Measurements from ENCODE around the gene CHST3.

Gene CHST3

GRCh38 chr10:72007246-72007892, 43.2 kb downstream of the CHST3 start:
- ChIA-PET POLR2A (no interaction called here), CTCF (interaction anchor here (1.4 kb wide), 1 partner anchor 111 kb away, joined by 4 read pairs; no protein-coding TSS in a partner anchor)
- no peak for TF ChIP-seq CTCF (IDR thresholded peaks at IDR 0.05; ENCODE audit: insufficient read depth, low read length, missing control alignments)

GRCh38 chr10:72008096-72008981, 44.1 kb downstream of the CHST3 start:
- POLR2A ChIA-PET: no interaction called here
- CTCF ChIA-PET: interaction anchor here (1.2 to 1.8 kb wide), 3 partner anchors 10 to 112 kb away, joined by 3 to 11 read pairs (median 4); no protein-coding TSS in a partner anchor
- no peak for TF ChIP-seq CTCF (IDR thresholded peaks at IDR 0.05; ENCODE audit: insufficient read depth, low read length, missing control alignments)
- DNase-seq (ENCODE audit: low read depth, low spot score): no peak
- no peak overlapping the region for H3K4me3 ChIP-seq (ENCODE audit: low read depth, low read length)

More at GRCh38 chr10:72007246-72007892, 43.2 kb downstream of the CHST3 start:
- no peak for DNase-seq (ENCODE audit: low read depth, low spot score)
- no peak overlapping the region for H3K4me3 ChIP-seq (ENCODE audit: low read depth, low read length)

GRCh38 chr10:72009051-72009424, 44.8 kb downstream of the CHST3 start:
- DNase-seq (ENCODE audit: low read depth, low spot score): no peak
- TF ChIP-seq CTCF (IDR thresholded peaks at IDR 0.05; ENCODE audit: insufficient read depth, low read length, missing control alignments): no peak
- no peak overlapping the region for H3K4me3 ChIP-seq (ENCODE audit: low read depth, low read length)
- ChIA-PET CTCF (interaction anchor here (1.1 to 1.8 kb wide), 4 partner anchors 10 to 113 kb away, joined by 3 to 11 read pairs (median 4); no protein-coding TSS in a partner anchor), POLR2A (no interaction called here)

GRCh38 chr10:72009425-72010081, 45.4 kb downstream of the CHST3 start:
- H3K4me3 ChIP-seq (ENCODE audit: low read depth, low read length): peak overlapping the region; percentile 23
- TF ChIP-seq CTCF (IDR thresholded peaks at IDR 0.05; ENCODE audit: insufficient read depth, low read length, missing control alignments): no peak
- ChIA-PET POLR2A (no interaction called here), CTCF (interaction anchor here (1.1 to 1.8 kb wide), 4 partner anchors 11 to 113 kb away, joined by 3 to 11 read pairs (median 4); no protein-coding TSS in a partner anchor)
- peak; percentile 88 for DNase-seq (ENCODE audit: low read depth, low spot score)

- ChIA-PET CTCF (interaction anchor here (1.1 to 1.5 kb wide), 3 partner anchors 11 to 38 kb away, joined by 3 to 5 read pairs (median 3); no protein-coding TSS in a partner anchor), POLR2A (no interaction called here)
- no peak for TF ChIP-seq CTCF (IDR thresholded peaks at IDR 0.05; ENCODE audit: insufficient read depth, low read length, missing control alignments)
- DNase-seq (ENCODE audit: low read depth, low spot score): no peak
- no peak overlapping the region for H3K4me3 ChIP-seq (ENCODE audit: low read depth, low read length)
Measured at GRCh38 chr10:72010234-72010973, 46.2 kb downstream of the CHST3 start.
